GM19023 (cell line): ENCODE data around the gene TEK.
"Not testable (repeated sequence)": the region's sequence is repeated elsewhere in the genome, so short reads cannot be mapped to it uniquely, and the experiment has no call there.

ENCODE experiments used
- ATAC-seq: cut with Tn5 transposase; IDR thresholded peaks from one replicate; pipeline ENCODE4 v1.9.1; 2021; ENCODE audit warnings: mild to moderate bottlenecking, moderate library complexity; ENCODE audit not compliant: unreplicated experiment

TEK gene

GRCh38 chr9:27212191-27212590 lies 103.2 kb downstream of the TEK start:
- no peak for ATAC-seq

DNA sequence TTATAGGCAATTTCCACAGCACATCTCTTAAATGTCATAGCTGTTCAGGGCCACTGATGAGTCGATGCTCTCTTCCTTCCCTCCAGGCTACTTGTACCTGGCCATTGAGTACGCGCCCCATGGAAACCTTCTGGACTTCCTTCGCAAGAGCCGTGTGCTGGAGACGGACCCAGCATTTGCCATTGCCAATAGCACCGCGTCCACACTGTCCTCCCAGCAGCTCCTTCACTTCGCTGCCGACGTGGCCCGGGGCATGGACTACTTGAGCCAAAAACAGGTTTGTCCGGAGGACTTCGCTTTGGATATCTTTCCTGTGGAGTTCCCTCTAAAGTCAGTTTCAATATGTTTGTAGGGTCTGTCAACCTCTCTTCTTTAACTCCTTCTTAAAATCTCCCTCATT lies 103.6 kb downstream of the TEK start:
- no peak for ATAC-seq

DNA sequence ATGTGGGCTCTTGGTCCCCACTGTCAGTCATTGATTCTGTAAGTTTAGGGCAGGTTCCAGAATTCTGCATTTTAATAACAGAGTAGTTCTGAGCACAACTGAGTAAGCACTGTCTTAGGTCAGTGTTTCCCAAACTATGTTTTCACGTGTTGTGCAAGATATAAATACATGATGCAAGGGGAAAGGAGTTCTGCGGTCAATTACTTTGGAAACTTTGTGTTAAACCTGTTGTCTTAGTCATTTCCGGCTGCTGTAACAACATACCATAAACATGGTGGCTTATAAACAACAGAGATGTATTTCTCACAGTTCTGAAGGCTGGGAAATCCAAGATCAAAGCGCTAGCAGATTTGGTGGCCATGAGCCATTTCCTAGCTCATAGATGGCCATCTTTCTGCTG lies 118.2 kb downstream of the TEK start:
- no peak for ATAC-seq

DNA sequence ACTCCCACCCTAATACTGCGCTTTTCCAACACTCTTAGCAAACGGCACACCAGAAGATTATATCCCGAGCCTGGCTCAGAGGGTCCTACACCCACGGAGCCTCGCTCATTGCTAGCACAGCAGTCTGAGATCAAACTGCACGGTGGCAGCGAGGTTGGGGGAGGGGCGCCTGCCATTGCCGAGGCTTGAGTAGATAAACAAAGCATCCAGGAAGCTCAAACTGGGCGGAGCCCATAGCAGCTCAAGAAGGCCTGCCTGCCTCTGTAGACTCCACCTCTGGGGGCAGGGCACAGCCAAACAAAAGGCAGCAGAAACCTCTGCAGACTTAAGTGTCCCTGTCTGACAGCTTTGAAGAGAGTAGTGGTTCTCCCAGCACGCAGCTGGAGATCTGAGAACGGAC lies 130.6 kb downstream of the TEK start:
- not testable (repeated sequence) for ATAC-seq

GRCh38 chr9:27247756-27248155 lies 138.7 kb downstream of the TEK start:
- ATAC-seq: peak; percentile 72

GRCh38 chr9:27248702-27249101 lies 139.7 kb downstream of the TEK start:
- ATAC-seq: no peak

DNA sequence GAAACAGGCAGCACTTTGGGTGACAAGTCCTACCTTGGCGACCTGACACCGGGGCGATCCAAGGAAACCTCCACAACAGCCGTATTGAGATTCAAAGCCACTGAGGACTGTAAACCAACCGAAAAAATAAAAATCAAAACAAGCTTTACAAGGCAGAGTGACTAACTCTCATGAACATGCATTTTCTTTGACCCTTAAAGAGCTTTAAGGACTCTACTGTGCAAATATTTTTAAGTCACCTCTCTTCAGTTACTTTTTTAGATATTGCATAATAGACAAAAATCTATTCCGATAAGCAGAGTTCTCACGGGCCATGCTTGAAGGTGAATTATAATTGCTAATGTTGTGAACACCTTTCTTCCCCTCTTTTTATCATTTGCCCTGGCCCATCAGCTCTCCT lies 149.6 kb downstream of the TEK start:
- ATAC-seq: no peak

GRCh38 chr9:27260789-27261516 lies 151.9 kb downstream of the TEK start:
- ATAC-seq: no peak

DNA sequence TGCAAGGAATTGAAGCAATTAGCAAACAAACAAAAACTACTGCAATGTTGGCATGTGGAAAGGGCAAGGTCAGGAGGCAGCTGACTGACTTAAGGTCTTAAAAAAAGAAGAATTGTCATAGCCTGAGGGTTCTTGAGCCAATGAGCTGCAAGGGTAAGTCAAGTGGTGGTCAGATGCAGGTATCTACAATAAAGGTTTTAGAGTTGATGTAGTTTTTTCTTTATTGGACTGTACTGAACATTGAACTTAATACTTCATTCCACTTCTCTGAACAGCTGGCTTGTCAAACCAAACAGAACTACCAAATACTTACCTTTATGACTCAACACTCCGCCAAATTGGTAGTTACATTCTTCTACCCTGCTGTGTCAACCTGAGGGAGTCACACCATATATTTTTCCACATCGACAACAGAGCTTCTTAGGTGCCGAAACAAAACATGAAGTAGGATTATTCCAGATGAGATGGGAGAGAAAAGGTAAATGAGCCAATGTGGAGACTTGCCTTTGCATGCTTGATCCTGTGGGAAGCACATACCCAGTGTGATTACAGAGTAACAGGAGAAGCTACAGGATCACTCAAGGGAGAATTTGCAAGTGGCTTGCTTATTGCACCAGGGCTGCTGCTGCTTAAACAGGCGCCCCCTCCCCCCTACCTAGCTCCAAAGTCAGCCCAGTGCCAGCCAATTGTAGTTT lies 152.6 kb downstream of the TEK start:
- ATAC-seq: no peak

- no peak for ATAC-seq
Observed at GRCh38 chr9:27272103-27272502, 163.1 kb downstream of the TEK start.

GRCh38 chr9:27273186-27273585 lies 164.2 kb downstream of the TEK start:
- ATAC-seq: no peak

DNA sequence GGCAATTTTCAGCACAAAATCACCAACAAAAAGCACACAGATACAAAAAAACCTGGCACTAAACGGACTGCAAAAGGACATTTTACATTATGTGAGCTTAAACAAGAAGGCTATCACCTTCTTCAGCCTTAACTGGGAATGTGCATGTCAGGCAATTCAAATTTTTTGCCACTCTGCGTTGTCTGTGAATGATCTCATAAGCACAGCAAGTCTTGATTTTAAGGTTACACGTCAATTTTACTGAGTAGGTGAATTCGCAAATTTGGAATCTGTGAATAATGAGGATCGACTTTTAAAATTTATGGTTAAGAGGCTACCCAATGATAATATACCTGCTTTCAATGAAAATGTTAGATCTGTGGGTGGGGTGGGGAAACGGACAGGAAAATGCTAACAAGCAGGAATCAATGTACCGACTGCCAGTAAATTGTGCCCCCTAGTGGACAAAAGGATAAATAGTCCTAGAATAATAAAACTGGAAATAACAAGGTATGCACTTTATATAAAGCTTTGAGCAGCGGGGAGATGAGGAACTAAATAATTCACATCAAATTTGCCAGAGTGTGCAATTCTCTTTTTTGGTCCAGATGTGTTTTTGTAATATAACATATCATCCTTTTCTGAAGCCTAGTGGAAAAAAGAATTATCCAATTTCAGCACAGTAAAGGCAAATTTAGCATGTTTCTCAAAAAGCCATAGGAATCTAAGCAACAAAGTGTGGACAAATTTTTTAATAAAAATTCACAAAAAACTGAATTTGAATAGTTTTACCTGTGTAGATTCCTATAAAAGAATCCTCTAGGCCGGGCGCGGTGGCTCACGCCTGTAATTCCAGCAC lies 167.4 kb downstream of the TEK start:
- ATAC-seq: no peak

GRCh38 chr9:27278374-27278773 lies 169.3 kb downstream of the TEK start:
- no peak for ATAC-seq

DNA sequence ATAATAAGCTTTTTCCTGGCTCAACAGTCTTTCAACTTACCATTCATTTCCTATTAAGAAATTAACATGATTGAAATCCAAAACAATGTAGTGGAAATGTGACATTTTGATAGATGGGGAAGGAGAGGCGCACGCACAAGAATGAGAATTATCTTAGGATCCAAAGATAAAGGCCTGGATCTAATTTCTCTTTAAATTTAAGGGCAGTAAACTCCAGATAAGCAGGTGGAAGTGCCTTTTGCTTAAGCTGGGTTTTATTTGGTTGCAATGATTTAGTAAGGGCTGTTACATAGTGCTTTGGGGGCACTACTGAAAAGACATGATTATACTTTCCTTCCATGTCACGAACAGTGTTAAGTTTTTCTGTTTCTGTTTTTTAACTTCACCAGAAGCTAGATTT lies 170.6 kb downstream of the TEK start:
- ATAC-seq: no peak
